ENCODE data around the gene ENG. TPM values are rescaled to one million over a fixed set of nuclear protein-coding genes. Genes with fewer than 3 reads are reported as not detected.

The ENG gene
- total RNA-seq, 1 experiment from 2014 or later = not detected

- Histone ChIP-seq H3K4me1 (ENCODE audit: low read length) (peaks cover 17% of the 10 kb centered on the region), H3K27me3 (ENCODE audit: low read length) (no peaks in the 10 kb centered on the region), H3K9ac (ENCODE audit: low read length) (no peak overlapping the region), H2AFZ (ENCODE audit: low read length) (no peak overlapping the region), H3K27ac (ENCODE audit: low read length) (no peak overlapping the region), H3K9me3 (ENCODE audit: low read length) (no peaks in the 10 kb centered on the region), H3K79me2 (ENCODE audit: low read length) (peaks cover 30% of the 10 kb centered on the region), H3K9me2 (replicated peaks; ENCODE audit: insufficient read depth, low read length) (no peaks in the 10 kb centered on the region), H4K20me1 (ENCODE audit: insufficient read depth, low read depth, low read length) (peaks cover 6% of the 10 kb centered on the region; the same call in 1 of the 2 replicates), H3K4me3 (ENCODE audit: low read length) (no peak overlapping the region), H3K4me2 (ENCODE audit: low read depth, low read length, poor library complexity, severe bottlenecking) (no peak overlapping the region), H3K36me3 (ENCODE audit: insufficient read depth, low read length) (peaks cover 24% of the 10 kb centered on the region)
- no peak for DNase-seq
Measured at GRCh38 chr9:127806871-127807270, 47.6 kb downstream of the ENG start.

GRCh38 chr9:127805620-127806019 lies 48.8 kb downstream of the ENG start:
- H4K20me1 ChIP-seq (ENCODE audit: insufficient read depth, low read depth, low read length) = peaks cover 6% of the 10 kb centered on the region; the same call in 1 of the 2 replicates
- H3K36me3 ChIP-seq (ENCODE audit: insufficient read depth, low read length) = peaks cover 24% of the 10 kb centered on the region
- no peak overlapping the region for H3K4me3 ChIP-seq (ENCODE audit: low read length)
- H3K4me1 ChIP-seq (ENCODE audit: low read length) = peaks cover 19% of the 10 kb centered on the region
- no peak overlapping the region for H3K4me2 ChIP-seq (ENCODE audit: low read depth, low read length, poor library complexity, severe bottlenecking)
- H2AFZ ChIP-seq (ENCODE audit: low read length) = no peak overlapping the region
- no peak overlapping the region for H3K9ac ChIP-seq (ENCODE audit: low read length)
- peaks cover 30% of the 10 kb centered on the region for H3K79me2 ChIP-seq (ENCODE audit: low read length)
- H3K9me2 ChIP-seq (replicated peaks; ENCODE audit: insufficient read depth, low read length) = no peaks in the 10 kb centered on the region
- H3K27ac ChIP-seq (ENCODE audit: low read length) = no peak overlapping the region
- DNase-seq = no peak
- no peaks in the 10 kb centered on the region for H3K9me3 ChIP-seq (ENCODE audit: low read length)
- H3K27me3 ChIP-seq (ENCODE audit: low read length) = no peaks in the 10 kb centered on the region

- peak overlapping the region; percentile 100 for H3K4me3 ChIP-seq (ENCODE audit: low read length)
- peak overlapping the region; percentile 100 for H3K9ac ChIP-seq (ENCODE audit: low read length)
- peak; percentile 62 for DNase-seq
- peaks cover 6% of the 10 kb centered on the region; the same call in 1 of the 2 replicates for H4K20me1 ChIP-seq (ENCODE audit: insufficient read depth, low read depth, low read length)
- no peaks in the 10 kb centered on the region for H3K9me3 ChIP-seq (ENCODE audit: low read length)
- H2AFZ ChIP-seq (ENCODE audit: low read length) = no peak overlapping the region
- peak overlapping the region; percentile 78 for H3K27ac ChIP-seq (ENCODE audit: low read length)
- H3K79me2 ChIP-seq (ENCODE audit: low read length) = peaks cover 28% of the 10 kb centered on the region
- H3K27me3 ChIP-seq (ENCODE audit: low read length) = no peaks in the 10 kb centered on the region
- H3K9me2 ChIP-seq (replicated peaks; ENCODE audit: insufficient read depth, low read length) = no peaks in the 10 kb centered on the region
- H3K4me1 ChIP-seq (ENCODE audit: low read length) = peaks cover 19% of the 10 kb centered on the region
- peak overlapping the region; percentile 89 for H3K4me2 ChIP-seq (ENCODE audit: low read depth, low read length, poor library complexity, severe bottlenecking)
- peaks cover 10% of the 10 kb centered on the region for H3K36me3 ChIP-seq (ENCODE audit: insufficient read depth, low read length)
Measured at GRCh38 chr9:127803507-127804352, 50.7 kb downstream of the ENG start.

- Histone ChIP-seq H3K9me2 (replicated peaks; ENCODE audit: insufficient read depth, low read length) (no peaks in the 10 kb centered on the region), H3K27me3 (ENCODE audit: low read length) (no peaks in the 10 kb centered on the region), H4K20me1 (ENCODE audit: insufficient read depth, low read depth, low read length) (peaks cover 6% of the 10 kb centered on the region; the same call in 1 of the 2 replicates), H3K4me1 (ENCODE audit: low read length) (peaks cover 19% of the 10 kb centered on the region), H3K9ac (ENCODE audit: low read length) (peak within 1 kb of the TSS; percentile 100), H3K27ac (ENCODE audit: low read length) (peak within 1 kb of the TSS; percentile 78), H3K36me3 (ENCODE audit: insufficient read depth, low read length) (peaks cover 6% of the 10 kb centered on the region; the same call in 1 of the 2 replicates), H3K4me3 (ENCODE audit: low read length) (peak within 1 kb of the TSS; percentile 100), H2AFZ (ENCODE audit: low read length) (peak within 1 kb of the TSS; percentile 88; the same call in 1 of the 2 replicates), H3K9me3 (ENCODE audit: low read length) (no peaks in the 10 kb centered on the region), H3K4me2 (ENCODE audit: low read depth, low read length, poor library complexity, severe bottlenecking) (peak within 1 kb of the TSS; percentile 91), H3K79me2 (ENCODE audit: low read length) (peaks cover 28% of the 10 kb centered on the region)
- DNase-seq = peak; percentile 95
Measured at GRCh38 chr9:127802576-127803443, 51.6 kb downstream of the ENG start, which contains the start of gene FPGS. Gene FPGS, plus strand, starts transcription at chr9:127802882. Its CDS starts 43 bp downstream, at chr9:127802925.

GRCh38 chr9:127801955-127802575 lies 52.4 kb downstream of the ENG start:
- Histone ChIP-seq H3K36me3 (ENCODE audit: insufficient read depth, low read length) (peaks cover 6% of the 10 kb centered on the region; the same call in 1 of the 2 replicates), H3K27me3 (ENCODE audit: low read length) (no peaks in the 10 kb centered on the region), H3K4me1 (ENCODE audit: low read length) (peaks cover 19% of the 10 kb centered on the region), H4K20me1 (ENCODE audit: insufficient read depth, low read depth, low read length) (peaks cover 6% of the 10 kb centered on the region; the same call in 1 of the 2 replicates), H3K4me3 (ENCODE audit: low read length) (peak overlapping the region; percentile 66), H3K27ac (ENCODE audit: low read length) (peak overlapping the region; percentile 39), H3K9me3 (ENCODE audit: low read length) (no peaks in the 10 kb centered on the region), H2AFZ (ENCODE audit: low read length) (peak overlapping the region; percentile 88; the same call in 1 of the 2 replicates), H3K9ac (ENCODE audit: low read length) (peak overlapping the region; percentile 76), H3K79me2 (ENCODE audit: low read length) (peaks cover 28% of the 10 kb centered on the region), H3K4me2 (ENCODE audit: low read depth, low read length, poor library complexity, severe bottlenecking) (peak overlapping the region; percentile 91), H3K9me2 (replicated peaks; ENCODE audit: insufficient read depth, low read length) (no peaks in the 10 kb centered on the region)
- no peak for DNase-seq

- Histone ChIP-seq H3K79me2 (ENCODE audit: low read length) (no peaks in the 10 kb centered on the region), H3K4me1 (ENCODE audit: low read length) (peaks cover 3% of the 10 kb centered on the region), H3K9me2 (replicated peaks; ENCODE audit: insufficient read depth, low read length) (no peaks in the 10 kb centered on the region), H4K20me1 (ENCODE audit: insufficient read depth, low read depth, low read length) (0 out of 2 replicates have a peak, but pooled peaks cover 10% of the 10 kb centered on the region), H3K27ac (ENCODE audit: low read length) (no peak overlapping the region), H3K9ac (ENCODE audit: low read length) (no peak overlapping the region), H3K4me3 (ENCODE audit: low read length) (no peak overlapping the region), H3K4me2 (ENCODE audit: low read depth, low read length, poor library complexity, severe bottlenecking) (no peak overlapping the region), H2AFZ (ENCODE audit: low read length) (no peak overlapping the region), H3K36me3 (ENCODE audit: insufficient read depth, low read length) (peaks cover 5% of the 10 kb centered on the region; the same call in 1 of the 2 replicates), H3K9me3 (ENCODE audit: low read length) (no peaks in the 10 kb centered on the region), H3K27me3 (ENCODE audit: low read length) (no peaks in the 10 kb centered on the region)
- no peak for DNase-seq
Measured at GRCh38 chr9:127796852-127797370, 57.5 kb downstream of the ENG start.

GRCh38 chr9:127796225-127796813 lies 58.1 kb downstream of the ENG start:
- DNase-seq = peak; percentile 50
- Histone ChIP-seq H3K4me2 (ENCODE audit: low read depth, low read length, poor library complexity, severe bottlenecking) (no peak overlapping the region), H4K20me1 (ENCODE audit: insufficient read depth, low read depth, low read length) (0 out of 2 replicates have a peak, but pooled peaks cover 10% of the 10 kb centered on the region), H3K27ac (ENCODE audit: low read length) (no peak overlapping the region), H3K9me2 (replicated peaks; ENCODE audit: insufficient read depth, low read length) (no peaks in the 10 kb centered on the region), H2AFZ (ENCODE audit: low read length) (no peak overlapping the region), H3K79me2 (ENCODE audit: low read length) (no peaks in the 10 kb centered on the region), H3K4me1 (ENCODE audit: low read length) (no peaks in the 10 kb centered on the region), H3K36me3 (ENCODE audit: insufficient read depth, low read length) (peaks cover 5% of the 10 kb centered on the region; the same call in 1 of the 2 replicates), H3K9ac (ENCODE audit: low read length) (no peak overlapping the region), H3K4me3 (ENCODE audit: low read length) (no peak overlapping the region), H3K9me3 (ENCODE audit: low read length) (no peaks in the 10 kb centered on the region), H3K27me3 (ENCODE audit: low read length) (no peaks in the 10 kb centered on the region)
